Measurements from ENCODE around the gene FUBP3.

The FUBP3 gene

GRCh38 chr9:130627051-130627450, 47.7 kb downstream of the FUBP3 start:
- H3K4me3 ChIP-seq (ENCODE audit: insufficient read depth, low read length, poor library complexity, severe bottlenecking): no peak overlapping the region
- no peak overlapping the region for H3K27ac ChIP-seq (ENCODE audit: low read depth, low read length)
- no peaks in the 10 kb centered on the region for H3K9me2 ChIP-seq (replicated peaks; ENCODE audit: insufficient read depth, low read length)
- H3K9me3 ChIP-seq (ENCODE audit: insufficient read depth, low read length): no peaks in the 10 kb centered on the region
- no peaks in the 10 kb centered on the region for H4K20me1 ChIP-seq (ENCODE audit: low read depth, low read length)
- H3F3A ChIP-seq (ENCODE audit: insufficient read depth): no peaks in the 10 kb centered on the region
- H3K27me3 ChIP-seq (ENCODE audit: low read length): no peaks in the 10 kb centered on the region
- no peak overlapping the region for H2AFZ ChIP-seq (ENCODE audit: low read depth, low read length, severe bottlenecking)
- H3K4me2 ChIP-seq (ENCODE audit: low read depth, low read length, poor library complexity, severe bottlenecking): no peak overlapping the region
- no peaks in the 10 kb centered on the region; the same call in 1 of the 2 replicates for H3K36me3 ChIP-seq (ENCODE audit: low read length)
- no peaks in the 10 kb centered on the region for H3K79me2 ChIP-seq (ENCODE audit: insufficient read depth, low read length)
- no peak overlapping the region for H3K9ac ChIP-seq (ENCODE audit: low read length)
- TF ChIP-seq CTCF (IDR thresholded peaks at IDR 0.05; ENCODE audit: insufficient read depth, low read length, poor library complexity, severe bottlenecking): no peak
- no peak for TF ChIP-seq EZH2phosphoT487 (conservative IDR thresholded peaks at IDR 0.05; ENCODE audit: low read length)

- H3K4me3 ChIP-seq (ENCODE audit: insufficient read depth, low read length, poor library complexity, severe bottlenecking): no peak overlapping the region
- H3K9ac ChIP-seq (ENCODE audit: low read length): no peak overlapping the region
- H3F3A ChIP-seq (ENCODE audit: insufficient read depth): no peaks in the 10 kb centered on the region
- H4K20me1 ChIP-seq (ENCODE audit: low read depth, low read length): no peaks in the 10 kb centered on the region
- no peak overlapping the region for H3K27ac ChIP-seq (ENCODE audit: low read depth, low read length)
- H2AFZ ChIP-seq (ENCODE audit: low read depth, low read length, severe bottlenecking): no peak overlapping the region
- H3K9me3 ChIP-seq (ENCODE audit: insufficient read depth, low read length): no peaks in the 10 kb centered on the region
- TF ChIP-seq EZH2phosphoT487 (conservative IDR thresholded peaks at IDR 0.05; ENCODE audit: low read length) (no peak), CTCF (IDR thresholded peaks at IDR 0.05; ENCODE audit: insufficient read depth, low read length, poor library complexity, severe bottlenecking) (no peak)
- H3K27me3 ChIP-seq (ENCODE audit: low read length): no peaks in the 10 kb centered on the region
- no peaks in the 10 kb centered on the region for H3K79me2 ChIP-seq (ENCODE audit: insufficient read depth, low read length)
- H3K4me2 ChIP-seq (ENCODE audit: low read depth, low read length, poor library complexity, severe bottlenecking): no peak overlapping the region
- H3K36me3 ChIP-seq (ENCODE audit: low read length): no peaks in the 10 kb centered on the region; the same call in 1 of the 2 replicates
- no peaks in the 10 kb centered on the region for H3K9me2 ChIP-seq (replicated peaks; ENCODE audit: insufficient read depth, low read length)
Measured at GRCh38 chr9:130627896-130628792, 48.8 kb downstream of the FUBP3 start.

GRCh38 chr9:130629443-130630070, 50.2 kb downstream of the FUBP3 start:
- Histone ChIP-seq H3K27me3 (ENCODE audit: low read length) (no peaks in the 10 kb centered on the region), H3K36me3 (ENCODE audit: low read length) (no peaks in the 10 kb centered on the region), H3K9me3 (ENCODE audit: insufficient read depth, low read length) (no peaks in the 10 kb centered on the region), H3F3A (ENCODE audit: insufficient read depth) (no peaks in the 10 kb centered on the region), H3K9ac (ENCODE audit: low read length) (no peak overlapping the region), H3K4me3 (ENCODE audit: insufficient read depth, low read length, poor library complexity, severe bottlenecking) (no peak overlapping the region), H3K27ac (ENCODE audit: low read depth, low read length) (no peak overlapping the region), H2AFZ (ENCODE audit: low read depth, low read length, severe bottlenecking) (no peak overlapping the region), H4K20me1 (ENCODE audit: low read depth, low read length) (no peaks in the 10 kb centered on the region), H3K9me2 (replicated peaks; ENCODE audit: insufficient read depth, low read length) (no peaks in the 10 kb centered on the region), H3K4me2 (ENCODE audit: low read depth, low read length, poor library complexity, severe bottlenecking) (no peak overlapping the region), H3K79me2 (ENCODE audit: insufficient read depth, low read length) (no peaks in the 10 kb centered on the region)
- TF ChIP-seq CTCF (IDR thresholded peaks at IDR 0.05; ENCODE audit: insufficient read depth, low read length, poor library complexity, severe bottlenecking) (no peak), EZH2phosphoT487 (conservative IDR thresholded peaks at IDR 0.05; ENCODE audit: low read length) (no peak)

Measured in SU-DHL-6 (cell line).